ENCODE data around the gene CD200. TPM values are rescaled to one million over a fixed set of nuclear protein-coding genes. Genes with fewer than 3 reads are reported as not detected.

CD200 gene
- total RNA-seq, 1 experiment from 2014 or later = not detected

DNA sequence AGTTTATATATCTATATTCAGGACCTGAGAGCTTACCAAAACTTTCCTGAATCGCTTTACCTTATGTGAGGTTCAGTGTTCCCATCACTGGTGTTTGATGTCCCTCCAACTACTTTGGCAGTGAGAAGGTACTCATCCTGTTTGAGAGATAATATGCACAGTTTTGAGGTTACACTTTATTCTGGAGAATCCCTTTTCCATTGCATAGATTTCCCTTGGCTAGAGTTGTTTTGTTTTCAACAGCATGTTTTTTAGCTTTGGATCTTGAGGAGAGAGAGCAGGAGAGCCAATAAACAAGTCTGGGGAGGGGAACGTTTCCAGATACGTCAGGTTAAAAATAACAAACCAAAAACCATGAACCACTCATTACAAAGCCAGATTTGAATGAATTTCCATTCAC, 33.6 kb downstream of the CD200 start:
- ChIA-PET CTCF (no interaction called here), POLR2A (no interaction called here)
- Histone ChIP-seq H3K9me3 (ENCODE audit: control insufficient read depth, insufficient read depth, low read depth, low read length) (no peaks in the 10 kb centered on the region), H3K36me3 (ENCODE audit: control insufficient read depth, insufficient read depth, low read length) (no peaks in the 10 kb centered on the region), H3K4me1 (ENCODE audit: control insufficient read depth, insufficient read depth, low read length) (no peaks in the 10 kb centered on the region), H3K27ac (ENCODE audit: low read length) (no peak overlapping the region), H3K27me3 (ENCODE audit: control insufficient read depth, insufficient read depth, low read length) (no peaks in the 10 kb centered on the region), H3K4me3 (ENCODE audit: low read depth in 2 of 2, low read length in 2 of 2) (no peak overlapping the region)
- intact Hi-C loops (cut with micrococcal nuclease; ENCODE audit: unreplicated experiment) (no loop called here), in situ Hi-C loops (cut with HindIII; ENCODE audit: low pct_unique_long_range_greater_than_20kb, low sequenced_read_pairs) (no loop called here)
- no TSS peak for BruUV-seq (replicated peaks)
- no peak for DNase-seq (ENCODE audit: low read depth, low spot score)
- TF ChIP-seq POLR2AphosphoS5 (IDR thresholded peaks at IDR 0.05; ENCODE audit: low read depth, low read length) = no peak
- no peak for TF ChIP-seq SIN3A (IDR thresholded peaks at IDR 0.05; ENCODE audit: borderline replicate concordance, insufficient read depth, low read depth, low read length)
- TF ChIP-seq, protein P1, sequence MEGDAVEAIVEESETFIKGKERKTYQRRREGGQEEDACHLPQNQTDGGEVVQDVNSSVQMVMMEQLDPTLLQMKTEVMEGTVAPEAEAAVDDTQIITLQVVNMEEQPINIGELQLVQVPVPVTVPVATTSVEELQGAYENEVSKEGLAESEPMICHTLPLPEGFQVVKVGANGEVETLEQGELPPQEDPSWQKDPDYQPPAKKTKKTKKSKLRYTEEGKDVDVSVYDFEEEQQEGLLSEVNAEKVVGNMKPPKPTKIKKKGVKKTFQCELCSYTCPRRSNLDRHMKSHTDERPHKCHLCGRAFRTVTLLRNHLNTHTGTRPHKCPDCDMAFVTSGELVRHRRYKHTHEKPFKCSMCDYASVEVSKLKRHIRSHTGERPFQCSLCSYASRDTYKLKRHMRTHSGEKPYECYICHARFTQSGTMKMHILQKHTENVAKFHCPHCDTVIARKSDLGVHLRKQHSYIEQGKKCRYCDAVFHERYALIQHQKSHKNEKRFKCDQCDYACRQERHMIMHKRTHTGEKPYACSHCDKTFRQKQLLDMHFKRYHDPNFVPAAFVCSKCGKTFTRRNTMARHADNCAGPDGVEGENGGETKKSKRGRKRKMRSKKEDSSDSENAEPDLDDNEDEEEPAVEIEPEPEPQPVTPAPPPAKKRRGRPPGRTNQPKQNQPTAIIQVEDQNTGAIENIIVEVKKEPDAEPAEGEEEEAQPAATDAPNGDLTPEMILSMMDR (IDR thresholded peaks at IDR 0.05) = no peak
- no peak for ATAC-seq

DNA sequence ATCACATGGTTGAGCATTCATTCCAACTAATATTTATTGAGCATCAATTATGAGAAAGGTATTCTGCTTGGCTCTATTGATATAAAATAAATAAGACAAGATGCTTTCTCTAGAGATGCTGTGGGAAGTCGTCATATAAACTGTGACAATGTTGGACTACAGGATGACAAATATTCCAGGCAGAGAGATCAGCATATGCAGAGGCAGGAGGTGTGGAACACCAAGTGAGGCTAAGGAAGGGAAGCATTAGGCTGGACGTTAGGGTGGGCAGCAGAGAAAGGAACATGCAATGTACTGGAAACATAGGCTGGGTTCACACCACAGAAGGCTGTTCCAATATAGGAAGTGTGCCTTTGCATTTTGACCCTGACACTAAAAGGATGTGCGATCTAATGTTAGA, 38.6 kb downstream of the CD200 start:
- BruUV-seq (replicated peaks) = no TSS peak
- ATAC-seq = no peak
- no peak for DNase-seq (ENCODE audit: low read depth, low spot score)
- in situ Hi-C loops (cut with HindIII; ENCODE audit: low pct_unique_long_range_greater_than_20kb, low sequenced_read_pairs) = no loop called here
- intact Hi-C loops (cut with micrococcal nuclease; ENCODE audit: unreplicated experiment) = no loop called here
- no peak overlapping the region for H3K27ac ChIP-seq (ENCODE audit: low read length)
- ChIA-PET POLR2A (no interaction called here), CTCF (no interaction called here)
- no peak overlapping the region for H3K4me3 ChIP-seq (ENCODE audit: low read depth in 2 of 2, low read length in 2 of 2)
- no peaks in the 10 kb centered on the region for H3K27me3 ChIP-seq (ENCODE audit: control insufficient read depth, insufficient read depth, low read length)
- TF ChIP-seq, protein P1 (IDR thresholded peaks at IDR 0.05) = no peak
- TF ChIP-seq TCF7L2 (IDR thresholded peaks at IDR 0.05; ENCODE audit: low read depth, low read length) (no peak), SIN3A (IDR thresholded peaks at IDR 0.05; ENCODE audit: borderline replicate concordance, insufficient read depth, low read depth, low read length) (no peak), POLR2AphosphoS5 (IDR thresholded peaks at IDR 0.05; ENCODE audit: low read depth, low read length) (no peak)
- TF ChIP-seq, protein P2, sequence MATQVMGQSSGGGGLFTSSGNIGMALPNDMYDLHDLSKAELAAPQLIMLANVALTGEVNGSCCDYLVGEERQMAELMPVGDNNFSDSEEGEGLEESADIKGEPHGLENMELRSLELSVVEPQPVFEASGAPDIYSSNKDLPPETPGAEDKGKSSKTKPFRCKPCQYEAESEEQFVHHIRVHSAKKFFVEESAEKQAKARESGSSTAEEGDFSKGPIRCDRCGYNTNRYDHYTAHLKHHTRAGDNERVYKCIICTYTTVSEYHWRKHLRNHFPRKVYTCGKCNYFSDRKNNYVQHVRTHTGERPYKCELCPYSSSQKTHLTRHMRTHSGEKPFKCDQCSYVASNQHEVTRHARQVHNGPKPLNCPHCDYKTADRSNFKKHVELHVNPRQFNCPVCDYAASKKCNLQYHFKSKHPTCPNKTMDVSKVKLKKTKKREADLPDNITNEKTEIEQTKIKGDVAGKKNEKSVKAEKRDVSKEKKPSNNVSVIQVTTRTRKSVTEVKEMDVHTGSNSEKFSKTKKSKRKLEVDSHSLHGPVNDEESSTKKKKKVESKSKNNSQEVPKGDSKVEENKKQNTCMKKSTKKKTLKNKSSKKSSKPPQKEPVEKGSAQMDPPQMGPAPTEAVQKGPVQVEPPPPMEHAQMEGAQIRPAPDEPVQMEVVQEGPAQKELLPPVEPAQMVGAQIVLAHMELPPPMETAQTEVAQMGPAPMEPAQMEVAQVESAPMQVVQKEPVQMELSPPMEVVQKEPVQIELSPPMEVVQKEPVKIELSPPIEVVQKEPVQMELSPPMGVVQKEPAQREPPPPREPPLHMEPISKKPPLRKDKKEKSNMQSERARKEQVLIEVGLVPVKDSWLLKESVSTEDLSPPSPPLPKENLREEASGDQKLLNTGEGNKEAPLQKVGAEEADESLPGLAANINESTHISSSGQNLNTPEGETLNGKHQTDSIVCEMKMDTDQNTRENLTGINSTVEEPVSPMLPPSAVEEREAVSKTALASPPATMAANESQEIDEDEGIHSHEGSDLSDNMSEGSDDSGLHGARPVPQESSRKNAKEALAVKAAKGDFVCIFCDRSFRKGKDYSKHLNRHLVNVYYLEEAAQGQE (IDR thresholded peaks at IDR 0.05; ENCODE audit: insufficient read depth in 1 of 2, low read depth in 2 of 2, low read length in 1 of 2) = no peak
- no peaks in the 10 kb centered on the region for H3K9me3 ChIP-seq (ENCODE audit: control insufficient read depth, insufficient read depth, low read depth, low read length)
- no peaks in the 10 kb centered on the region for H3K36me3 ChIP-seq (ENCODE audit: control insufficient read depth, insufficient read depth, low read length)
- H3K4me1 ChIP-seq (ENCODE audit: control insufficient read depth, insufficient read depth, low read length) = no peaks in the 10 kb centered on the region
